ENCODE data around the gene IGF2. TPM values are rescaled to one million over a fixed set of nuclear protein-coding genes. Genes with fewer than 3 reads are reported as not detected.

Gene IGF2
- total and polyA plus RNA-seq, 2 of the 8 experiments (the other 6 are each of a cell fraction or from before 2014, with no cell fraction given) = 0.74 to 1.5 TPM

DNA sequence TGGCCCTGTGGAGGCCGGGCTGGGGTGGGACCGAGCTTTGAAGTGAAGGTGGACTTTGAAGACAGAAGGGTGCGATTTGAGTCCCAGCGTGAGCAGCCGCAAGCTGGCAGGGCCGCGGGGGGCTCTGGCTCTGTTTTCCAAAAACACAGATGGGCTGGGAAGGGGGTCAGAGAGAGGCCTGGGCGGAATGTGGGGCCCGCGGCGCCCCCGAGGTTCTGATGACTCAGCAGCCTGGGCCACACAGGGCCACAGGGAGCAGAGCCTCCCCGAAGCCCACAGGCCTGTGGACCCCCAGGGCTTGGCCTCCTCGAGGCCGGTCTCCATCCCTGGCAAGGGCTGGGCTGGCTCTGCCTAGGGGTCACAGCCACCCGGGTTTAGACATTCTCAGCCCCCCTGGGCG lies 15.7 kb upstream of the IGF2 start:
- Histone ChIP-seq H3K27ac (ENCODE audit: low read depth, low read length) (no peak overlapping the region), H4K20me1 (replicated peaks in 1 of 2; ENCODE audit: control insufficient read depth in 1 of 2, insufficient read depth in 2 of 2, low read length in 2 of 2) (peaks cover 0 to 1% of the 10 kb centered on the region in 2 experiments), H2AFZ (ENCODE audit: low read length) (no peak overlapping the region), H2BK15ac (ENCODE audit: low read length) (no peak overlapping the region), H3K4me3 (ENCODE audit: extremely low read depth in 1 of 4, insufficient read depth in 2 of 4, low read depth in 3 of 4, low read length in 4 of 4) (no peak overlapping the region), H3K23me2 (ENCODE audit: low read depth, low read length) (no peaks in the 10 kb centered on the region), H3K4me2 (ENCODE audit: insufficient read depth in 1 of 2, low read depth in 2 of 2, low read length in 2 of 2) (no peak overlapping the region), H2AK5ac (ENCODE audit: low read depth, low read length) (no peak overlapping the region), H3K4ac (replicated peaks; ENCODE audit: insufficient read length, low read depth, low read length) (peak overlapping the region; percentile 7), H2BK120ac (replicated peaks; ENCODE audit: low read depth, low read length) (no peak overlapping the region), H4K91ac (replicated peaks; ENCODE audit: insufficient read length, low read length) (no peak overlapping the region), H2BK12ac (ENCODE audit: low read depth, low read length) (no peak overlapping the region), H4K8ac (ENCODE audit: extremely low read depth, insufficient read depth, low read length) (no peak overlapping the region), H2BK5ac (ENCODE audit: low read depth, low read length) (no peak overlapping the region), H3K4me1 (replicated peaks in 1 of 4; ENCODE audit: control insufficient read depth in 3 of 4, insufficient read depth in 4 of 4, low read length in 3 of 4) (peaks cover 0 to 2% (median under 1%) of the 10 kb centered on the region in 4 experiments; a peak in 3 of 7 replicates), H3K9ac (replicated peaks in 1 of 4; ENCODE audit: extremely low read depth in 1 of 4, low read depth in 3 of 4, low read length in 3 of 4) (no peak overlapping the region), H3K27me3 (replicated peaks in 1 of 4; ENCODE audit: control insufficient read depth in 3 of 4, extremely low read depth in 1 of 4, insufficient read depth in 3 of 4, low read length in 3 of 4) (peaks cover 0 to 3% (median 2%) of the 10 kb centered on the region in 4 experiments; a peak in 3 of 7 replicates), H3K79me2 (ENCODE audit: control insufficient read depth in 1 of 2, insufficient read depth in 2 of 2, low read length in 2 of 2) (no peaks in the 10 kb centered on the region), H4K5ac (ENCODE audit: insufficient read length, low read depth, low read length) (no peak overlapping the region), H3K14ac (ENCODE audit: insufficient read length) (no peak overlapping the region), H3K18ac (ENCODE audit: extremely low read depth, low read length) (no peak overlapping the region), H3K79me1 (ENCODE audit: low read depth, low read length) (no peaks in the 10 kb centered on the region), H3K36me3 (ENCODE audit: control insufficient read depth in 2 of 4, insufficient read depth in 4 of 4, low read length in 3 of 4) (no peaks in the 10 kb centered on the region), H2BK20ac (ENCODE audit: low read length) (no peak overlapping the region), H3K9me3 (ENCODE audit: insufficient read depth in 2 of 2, low read depth in 1 of 2, low read length in 1 of 2) (no peaks in the 10 kb centered on the region), H3K56ac (replicated peaks; ENCODE audit: insufficient read length, low read depth, low read length) (no peak overlapping the region), H3K23ac (ENCODE audit: insufficient read length) (no peak overlapping the region)
- DNase-seq (ENCODE audit: low read depth in 1 of 2, low spot score in 2 of 2) = no peak
- ChIA-PET POLR2A (ENCODE audit: partially characterized antibody) (no interaction called here), CTCF (ENCODE audit: partially characterized antibody) (interaction anchor here (0.6 to 18.5 kb wide), 28 partner anchors 11 to 513 kb away, joined by 3 to 551 read pairs (median 24); partner anchors contain the start of genes IGF2, INS, LSP1 and MRPL23)
- FAIRE-seq = no peak
- 88% methylated on average over 6 of the region's 17 CpGs; no CpG with 5 or more reads in 1 of the 2 experiments for WGBS, 2 experiments (ENCODE audit: extremely low coverage in 1 of 2, insufficient coverage in 1 of 2, insufficient read length in 1 of 2, insufficient replicate concordance in 2 of 2, low coverage in 1 of 2, low lambda C conversion rate in 2 of 2, missing lambda C conversion rate in 1 of 2)
- TF ChIP-seq TAF7 (optimal IDR thresholded peaks at IDR 0.05; ENCODE audit: borderline replicate concordance, low read depth, low read length) = no peak
- no peak for TF ChIP-seq PHF8 (conservative IDR thresholded peaks at IDR 0.05; ENCODE audit: low read depth, low read length)
- no peak for TF ChIP-seq SAP30 (IDR thresholded peaks at IDR 0.05; ENCODE audit: insufficient read depth, insufficient replicate concordance, low read length)
- TF ChIP-seq BRCA1 (IDR thresholded peaks at IDR 0.05; ENCODE audit: low read depth, low read length) = no peak
- TF ChIP-seq CTBP2 (IDR thresholded peaks at IDR 0.05; ENCODE audit: borderline replicate concordance, insufficient read depth, insufficient read length, low read length) = no peak
- no peak for TF ChIP-seq CHD2 (IDR thresholded peaks at IDR 0.05; ENCODE audit: low read length)
- TF ChIP-seq EGR1 (IDR thresholded peaks at IDR 0.05; ENCODE audit: borderline replicate concordance, low read depth, low read length) = no peak
- TF ChIP-seq, protein P1, sequence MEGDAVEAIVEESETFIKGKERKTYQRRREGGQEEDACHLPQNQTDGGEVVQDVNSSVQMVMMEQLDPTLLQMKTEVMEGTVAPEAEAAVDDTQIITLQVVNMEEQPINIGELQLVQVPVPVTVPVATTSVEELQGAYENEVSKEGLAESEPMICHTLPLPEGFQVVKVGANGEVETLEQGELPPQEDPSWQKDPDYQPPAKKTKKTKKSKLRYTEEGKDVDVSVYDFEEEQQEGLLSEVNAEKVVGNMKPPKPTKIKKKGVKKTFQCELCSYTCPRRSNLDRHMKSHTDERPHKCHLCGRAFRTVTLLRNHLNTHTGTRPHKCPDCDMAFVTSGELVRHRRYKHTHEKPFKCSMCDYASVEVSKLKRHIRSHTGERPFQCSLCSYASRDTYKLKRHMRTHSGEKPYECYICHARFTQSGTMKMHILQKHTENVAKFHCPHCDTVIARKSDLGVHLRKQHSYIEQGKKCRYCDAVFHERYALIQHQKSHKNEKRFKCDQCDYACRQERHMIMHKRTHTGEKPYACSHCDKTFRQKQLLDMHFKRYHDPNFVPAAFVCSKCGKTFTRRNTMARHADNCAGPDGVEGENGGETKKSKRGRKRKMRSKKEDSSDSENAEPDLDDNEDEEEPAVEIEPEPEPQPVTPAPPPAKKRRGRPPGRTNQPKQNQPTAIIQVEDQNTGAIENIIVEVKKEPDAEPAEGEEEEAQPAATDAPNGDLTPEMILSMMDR (IDR thresholded peaks at IDR 0.05; ENCODE audit: control extremely low read depth in 1 of 3, insufficient read depth in 1 of 3, low read depth in 1 of 3, low read length in 3 of 3) = no peak
- TF ChIP-seq KDM1A (IDR thresholded peaks at IDR 0.05; ENCODE audit: borderline replicate concordance, low read length) = no peak
- TF ChIP-seq NANOG (IDR thresholded peaks at IDR 0.05; ENCODE audit: insufficient read depth, low read depth, low read length, poor library complexity, severe bottlenecking) = no peak
- no peak for TF ChIP-seq RFX5 (IDR thresholded peaks at IDR 0.05; ENCODE audit: borderline replicate concordance, low read depth, low read length)

All from H1 (cell line).